ENCODE results near the gene ZNF740.
A peak's percentile ranks its signal among the peaks of the same experiment; 100 is the strongest.

ZNF740 gene

DNA sequence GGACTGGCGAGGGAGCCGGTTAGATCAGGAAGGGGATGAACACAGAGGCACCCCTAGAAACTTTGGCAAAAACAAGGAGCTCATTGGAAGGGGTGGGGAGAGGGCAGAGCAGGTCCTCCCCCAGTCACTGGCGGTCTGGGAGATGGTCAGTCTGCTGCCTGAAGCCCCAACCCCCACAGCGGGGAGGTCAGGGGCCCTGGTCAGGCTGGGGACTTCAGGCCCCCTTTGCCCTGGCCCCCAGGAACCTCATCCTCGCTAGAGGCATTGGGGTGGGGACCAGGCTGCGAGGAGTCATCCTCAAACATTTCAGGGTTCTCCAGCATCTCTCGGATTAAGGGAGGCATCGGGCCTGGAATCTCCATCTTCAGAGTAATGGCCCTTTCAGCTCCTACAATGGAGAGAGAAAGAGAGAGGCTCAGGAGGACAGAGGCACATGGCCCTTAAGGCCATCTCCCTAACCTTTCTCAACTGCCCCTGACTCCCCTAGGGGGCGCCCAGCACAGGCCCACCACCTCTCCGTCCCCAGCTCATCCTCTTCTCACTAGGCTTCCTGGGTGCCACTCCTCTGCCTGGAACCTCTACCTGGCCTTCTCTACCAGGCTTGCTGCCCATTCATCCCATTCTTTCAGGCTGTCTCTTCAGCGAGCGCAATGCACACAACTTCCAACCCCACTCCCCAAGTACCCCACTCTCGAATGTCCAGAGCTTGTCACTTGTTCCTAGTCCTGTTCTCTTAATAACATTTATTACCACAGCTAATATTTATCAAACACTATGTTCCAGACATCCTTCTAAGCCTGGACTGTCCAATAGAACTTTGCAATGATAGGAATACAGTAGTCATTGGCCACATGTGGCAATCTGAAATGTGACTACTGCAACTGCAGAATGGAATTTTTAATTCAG, 31.2 kb downstream of the ZNF740 start:
- no peak overlapping the region for H3K9ac ChIP-seq (ENCODE audit: low read length)
- H2BK5ac ChIP-seq (ENCODE audit: low read depth, low read length, poor library complexity) = no peak overlapping the region
- H4K91ac ChIP-seq (ENCODE audit: low read depth, low read length) = no peak overlapping the region
- H3K4me3 ChIP-seq (ENCODE audit: low read depth, low read length) = no peak overlapping the region
- no peaks in the 10 kb centered on the region for H3K79me2 ChIP-seq (ENCODE audit: control insufficient read depth, insufficient read depth, low read length, poor library complexity)
- no peak overlapping the region for H2AFZ ChIP-seq (ENCODE audit: insufficient read depth, low read length, poor library complexity)
- no peaks in the 10 kb centered on the region for H3K79me1 ChIP-seq (ENCODE audit: low read length)
- peaks cover 30 to 40% of the 10 kb centered on the region in 2 experiments for H3K36me3 ChIP-seq (ENCODE audit: control insufficient read depth in 1 of 2, insufficient read depth in 2 of 2, low read length in 2 of 2)
- peaks cover 0 to 4% of the 10 kb centered on the region in 2 experiments for H3K4me1 ChIP-seq (ENCODE audit: control insufficient read depth in 1 of 2, insufficient read depth in 2 of 2, low read length in 2 of 2)
- no peaks in the 10 kb centered on the region for H3K27me3 ChIP-seq (ENCODE audit: insufficient read depth, low read length)
- H4K12ac ChIP-seq (ENCODE audit: low read depth, low read length) = no peak overlapping the region
- no peak overlapping the region for H3K4ac ChIP-seq (ENCODE audit: low read depth, low read length)
- H3K27ac ChIP-seq (ENCODE audit: low read depth, low read length) = no peak overlapping the region
- no peak for DNase-seq
- no peak overlapping the region for H2AK5ac ChIP-seq (ENCODE audit: low read length)
- no peak overlapping the region for H3K14ac ChIP-seq (ENCODE audit: low read length)
- H3K4me2 ChIP-seq (ENCODE audit: low read length) = no peak overlapping the region
- no peak overlapping the region for H3K23ac ChIP-seq (ENCODE audit: low read length)
- H4K8ac ChIP-seq (ENCODE audit: low read depth, low read length) = no peak overlapping the region
- H3K18ac ChIP-seq (ENCODE audit: low read length) = no peak overlapping the region
- no peak overlapping the region for H2BK12ac ChIP-seq (ENCODE audit: low read length)
- no peak overlapping the region for H2BK120ac ChIP-seq (ENCODE audit: insufficient read depth, low read length, poor library complexity)
- peaks cover 2% of the 10 kb centered on the region for H3K9me3 ChIP-seq (ENCODE audit: insufficient read depth, low read depth, low read length)
- no CpG with 5 or more reads among the region's 13 CpGs for WGBS (ENCODE audit: extremely low coverage, insufficient coverage, insufficient read length)

DNA sequence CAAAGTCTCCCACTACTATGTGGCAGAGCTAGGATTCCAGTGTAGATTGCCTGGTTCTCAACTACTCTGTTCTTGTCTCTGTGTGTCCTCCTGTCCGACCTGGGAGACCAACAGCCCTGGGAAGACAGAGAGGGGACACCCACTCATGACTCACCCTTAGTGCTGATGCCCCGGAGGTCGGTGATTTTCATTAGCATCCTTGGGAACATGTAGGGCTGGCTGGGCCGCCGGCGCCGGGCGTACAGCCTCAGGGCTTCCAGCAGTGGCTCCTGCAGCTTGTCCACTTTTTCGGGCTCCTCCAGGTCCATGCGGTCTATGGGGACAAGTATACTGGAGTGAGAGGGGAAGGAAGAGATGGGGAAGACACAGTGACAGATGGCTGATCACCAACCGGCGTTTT, 32.4 kb downstream of the ZNF740 start:
- Histone ChIP-seq H2BK5ac (ENCODE audit: low read depth, low read length, poor library complexity) (no peak overlapping the region), H3K27me3 (ENCODE audit: insufficient read depth, low read length) (no peaks in the 10 kb centered on the region), H3K4me1 (ENCODE audit: control insufficient read depth in 1 of 2, insufficient read depth in 2 of 2, low read length in 2 of 2) (peaks cover 5 to 14% of the 10 kb centered on the region in 2 experiments), H3K27ac (ENCODE audit: low read depth, low read length) (no peak overlapping the region), H2BK12ac (ENCODE audit: low read length) (no peak overlapping the region), H4K12ac (ENCODE audit: low read depth, low read length) (no peak overlapping the region), H3K79me2 (ENCODE audit: control insufficient read depth, insufficient read depth, low read length, poor library complexity) (no peaks in the 10 kb centered on the region), H2AK5ac (ENCODE audit: low read length) (no peak overlapping the region), H3K9ac (ENCODE audit: low read length) (no peak overlapping the region), H3K23ac (ENCODE audit: low read length) (no peak overlapping the region), H3K4ac (ENCODE audit: low read depth, low read length) (no peak overlapping the region), H3K4me3 (ENCODE audit: low read depth, low read length) (no peak overlapping the region), H3K36me3 (ENCODE audit: control insufficient read depth in 1 of 2, insufficient read depth in 2 of 2, low read length in 2 of 2) (peaks cover 30 to 40% of the 10 kb centered on the region in 2 experiments), H3K79me1 (ENCODE audit: low read length) (no peaks in the 10 kb centered on the region), H3K14ac (ENCODE audit: low read length) (no peak overlapping the region), H3K18ac (ENCODE audit: low read length) (no peak overlapping the region), H4K91ac (ENCODE audit: low read depth, low read length) (no peak overlapping the region), H2AFZ (ENCODE audit: insufficient read depth, low read length, poor library complexity) (no peak overlapping the region), H3K4me2 (ENCODE audit: low read length) (no peak overlapping the region), H4K8ac (ENCODE audit: low read depth, low read length) (no peak overlapping the region), H2BK120ac (ENCODE audit: insufficient read depth, low read length, poor library complexity) (no peak overlapping the region), H3K9me3 (ENCODE audit: insufficient read depth, low read depth, low read length) (peaks cover 2% of the 10 kb centered on the region)
- no peak for DNase-seq
- WGBS (ENCODE audit: extremely low coverage, insufficient coverage, insufficient read length) = no CpG with 5 or more reads among the region's 12 CpGs

DNA sequence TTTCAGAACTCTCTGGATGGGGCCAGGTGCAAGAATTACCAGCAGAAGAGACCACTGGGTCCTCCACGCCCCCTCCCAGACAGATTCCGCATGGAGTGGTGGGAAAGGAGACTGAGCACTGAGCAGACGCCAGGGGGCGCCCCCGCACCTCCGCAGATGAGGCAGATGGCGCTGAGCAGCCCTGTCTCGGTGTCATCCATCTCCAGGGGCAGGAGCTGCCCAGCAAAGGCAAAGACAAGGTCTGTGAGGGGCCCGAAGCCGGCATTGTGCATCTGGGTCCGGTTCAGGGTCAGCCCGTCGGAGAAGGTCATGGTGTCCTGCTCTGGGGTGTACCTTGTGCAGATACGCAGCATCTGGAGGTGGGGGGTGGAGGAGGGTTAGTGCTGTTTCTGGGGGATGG, 32.8 kb downstream of the ZNF740 start:
- H3K79me2 ChIP-seq (ENCODE audit: control insufficient read depth, insufficient read depth, low read length, poor library complexity) = no peaks in the 10 kb centered on the region
- H3K4me2 ChIP-seq (ENCODE audit: low read length) = no peak overlapping the region
- H3K4ac ChIP-seq (ENCODE audit: low read depth, low read length) = no peak overlapping the region
- H2AK5ac ChIP-seq (ENCODE audit: low read length) = no peak overlapping the region
- no peak overlapping the region for H3K18ac ChIP-seq (ENCODE audit: low read length)
- H2BK5ac ChIP-seq (ENCODE audit: low read depth, low read length, poor library complexity) = no peak overlapping the region
- peaks cover 30 to 40% of the 10 kb centered on the region in 2 experiments for H3K36me3 ChIP-seq (ENCODE audit: control insufficient read depth in 1 of 2, insufficient read depth in 2 of 2, low read length in 2 of 2)
- no peaks in the 10 kb centered on the region for H3K79me1 ChIP-seq (ENCODE audit: low read length)
- no peak overlapping the region for H3K27ac ChIP-seq (ENCODE audit: low read depth, low read length)
- no peak overlapping the region for H2BK120ac ChIP-seq (ENCODE audit: insufficient read depth, low read length, poor library complexity)
- no peak overlapping the region for H3K4me3 ChIP-seq (ENCODE audit: low read depth, low read length)
- no peak overlapping the region for H2BK12ac ChIP-seq (ENCODE audit: low read length)
- no peak overlapping the region for H3K23ac ChIP-seq (ENCODE audit: low read length)
- H3K4me1 ChIP-seq (ENCODE audit: control insufficient read depth in 1 of 2, insufficient read depth in 2 of 2, low read length in 2 of 2) = peaks cover 5 to 14% of the 10 kb centered on the region in 2 experiments
- no peak overlapping the region for H4K8ac ChIP-seq (ENCODE audit: low read depth, low read length)
- no peak overlapping the region for H4K91ac ChIP-seq (ENCODE audit: low read depth, low read length)
- peak; percentile 61 to 82 for DNase-seq
- no peak overlapping the region for H4K12ac ChIP-seq (ENCODE audit: low read depth, low read length)
- WGBS (ENCODE audit: extremely low coverage, insufficient coverage, insufficient read length) = no CpG with 5 or more reads among the region's 14 CpGs
- H2AFZ ChIP-seq (ENCODE audit: insufficient read depth, low read length, poor library complexity) = no peak overlapping the region
- H3K14ac ChIP-seq (ENCODE audit: low read length) = no peak overlapping the region
- H3K27me3 ChIP-seq (ENCODE audit: insufficient read depth, low read length) = no peaks in the 10 kb centered on the region
- peaks cover 2% of the 10 kb centered on the region for H3K9me3 ChIP-seq (ENCODE audit: insufficient read depth, low read depth, low read length)
- no peak overlapping the region for H3K9ac ChIP-seq (ENCODE audit: low read length)

DNA sequence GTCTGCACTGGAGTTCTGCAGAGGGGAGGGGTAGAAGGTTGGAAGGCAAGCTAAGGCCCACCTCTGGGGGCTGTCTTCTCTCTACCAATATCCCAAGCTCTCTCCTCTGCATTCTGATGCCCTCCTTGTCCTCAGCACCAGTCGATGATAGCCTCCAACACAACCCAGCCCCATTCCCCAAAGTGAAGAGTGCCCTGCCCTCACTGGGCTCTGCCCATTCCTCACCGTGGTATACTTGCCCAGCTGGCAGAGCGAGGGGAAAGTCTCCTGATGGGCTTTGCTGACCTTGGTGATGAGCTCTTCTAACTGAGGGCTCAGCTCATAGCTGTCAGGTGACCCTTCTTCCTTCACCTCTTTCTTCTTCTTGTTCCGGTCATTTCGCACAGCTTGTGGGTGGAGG, 33.7 kb downstream of the ZNF740 start:
- H2BK12ac ChIP-seq (ENCODE audit: low read length) = no peak overlapping the region
- H2AK5ac ChIP-seq (ENCODE audit: low read length) = no peak overlapping the region
- H3K27ac ChIP-seq (ENCODE audit: low read depth, low read length) = no peak overlapping the region
- H3K9ac ChIP-seq (ENCODE audit: low read length) = no peak overlapping the region
- WGBS (ENCODE audit: extremely low coverage, insufficient coverage, insufficient read length) = no CpG with 5 or more reads among the region's 5 CpGs
- H3K79me1 ChIP-seq (ENCODE audit: low read length) = no peaks in the 10 kb centered on the region
- H3K4me3 ChIP-seq (ENCODE audit: low read depth, low read length) = no peak overlapping the region
- peaks cover 5 to 15% of the 10 kb centered on the region in 2 experiments for H3K4me1 ChIP-seq (ENCODE audit: control insufficient read depth in 1 of 2, insufficient read depth in 2 of 2, low read length in 2 of 2)
- no peaks in the 10 kb centered on the region for H3K27me3 ChIP-seq (ENCODE audit: insufficient read depth, low read length)
- no peak overlapping the region for H2AFZ ChIP-seq (ENCODE audit: insufficient read depth, low read length, poor library complexity)
- no peaks in the 10 kb centered on the region for H3K79me2 ChIP-seq (ENCODE audit: control insufficient read depth, insufficient read depth, low read length, poor library complexity)
- H3K4ac ChIP-seq (ENCODE audit: low read depth, low read length) = no peak overlapping the region
- H4K91ac ChIP-seq (ENCODE audit: low read depth, low read length) = no peak overlapping the region
- H3K18ac ChIP-seq (ENCODE audit: low read length) = no peak overlapping the region
- H4K8ac ChIP-seq (ENCODE audit: low read depth, low read length) = no peak overlapping the region
- peaks cover 30 to 40% of the 10 kb centered on the region in 2 experiments for H3K36me3 ChIP-seq (ENCODE audit: control insufficient read depth in 1 of 2, insufficient read depth in 2 of 2, low read length in 2 of 2)
- H3K4me2 ChIP-seq (ENCODE audit: low read length) = no peak overlapping the region
- H2BK120ac ChIP-seq (ENCODE audit: insufficient read depth, low read length, poor library complexity) = no peak overlapping the region
- peaks cover 2% of the 10 kb centered on the region for H3K9me3 ChIP-seq (ENCODE audit: insufficient read depth, low read depth, low read length)
- no peak for DNase-seq
- H3K14ac ChIP-seq (ENCODE audit: low read length) = no peak overlapping the region
- no peak overlapping the region for H3K23ac ChIP-seq (ENCODE audit: low read length)
- no peak overlapping the region for H2BK5ac ChIP-seq (ENCODE audit: low read depth, low read length, poor library complexity)
- no peak overlapping the region for H4K12ac ChIP-seq (ENCODE audit: low read depth, low read length)
